ENCODE data around the gene ZRANB1.
"Not testable (repeated sequence)": the region's sequence is repeated elsewhere in the genome, so short reads cannot be mapped to it uniquely, and the experiment has no call there.

The ZRANB1 gene

DNA sequence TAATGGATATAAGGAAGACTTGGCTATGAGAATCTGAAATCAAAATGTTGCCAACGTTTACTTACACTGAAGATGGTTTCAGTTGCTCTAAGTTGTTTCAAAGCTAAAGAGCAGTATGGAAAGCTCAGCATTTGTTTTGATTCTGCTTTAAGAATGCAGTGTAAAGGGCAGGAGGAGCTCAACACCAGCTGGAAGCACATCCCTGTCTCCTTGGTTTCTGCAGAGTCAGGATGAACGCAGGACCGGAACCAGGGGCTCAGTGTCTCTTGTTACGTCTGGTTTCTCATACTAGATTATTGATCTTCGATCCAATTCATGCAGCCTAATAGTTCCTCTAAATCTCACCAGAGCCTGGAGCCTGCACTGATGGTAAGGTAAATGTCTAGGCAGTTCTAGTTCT, 24.1 kb downstream of the ZRANB1 start:
- DNase-seq (ENCODE audit: low read depth), result no peak

DNA sequence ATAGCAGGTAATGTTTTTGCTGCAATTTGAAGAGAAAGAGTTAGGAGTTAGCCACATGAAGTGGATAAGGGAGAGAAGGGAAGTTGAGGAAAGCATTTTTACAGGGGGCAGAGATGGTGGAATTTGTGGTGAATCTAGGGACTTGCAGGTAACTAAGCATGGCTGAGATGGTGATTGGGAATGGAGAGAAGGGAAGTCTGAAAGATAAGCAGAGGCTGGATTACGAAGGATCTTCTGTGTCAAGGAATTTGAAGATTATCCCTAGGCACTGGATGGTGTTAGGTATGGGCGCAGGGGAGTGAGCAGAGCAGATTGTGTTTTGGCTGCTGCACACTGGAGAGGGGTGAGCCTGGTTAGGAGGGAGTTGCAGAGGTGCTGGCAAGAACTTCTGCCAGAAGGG, 25.3 kb downstream of the ZRANB1 start:
- DNase-seq (ENCODE audit: low read depth), result no peak

DNA sequence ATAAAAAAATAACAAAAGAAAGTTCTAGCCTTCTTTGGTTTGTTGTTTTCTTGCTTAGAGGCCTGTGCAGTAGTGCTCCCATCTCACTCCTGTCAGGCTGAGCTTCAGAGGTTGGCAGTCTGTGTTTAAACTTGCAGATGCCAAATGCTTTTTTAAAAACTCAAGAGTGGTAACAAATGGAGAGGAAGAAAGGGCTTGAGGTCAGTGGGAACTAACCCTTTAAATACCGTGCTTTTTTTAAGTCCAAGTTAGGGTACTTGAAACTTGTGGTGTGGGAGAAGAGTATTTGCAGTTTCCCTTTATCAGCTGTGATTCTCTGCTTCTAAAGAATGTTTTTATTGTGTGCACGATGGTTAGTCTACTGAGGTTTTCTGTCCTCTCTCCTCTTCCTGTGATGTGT, 29.4 kb downstream of the ZRANB1 start:
- DNase-seq (ENCODE audit: low read depth), result no peak

DNA sequence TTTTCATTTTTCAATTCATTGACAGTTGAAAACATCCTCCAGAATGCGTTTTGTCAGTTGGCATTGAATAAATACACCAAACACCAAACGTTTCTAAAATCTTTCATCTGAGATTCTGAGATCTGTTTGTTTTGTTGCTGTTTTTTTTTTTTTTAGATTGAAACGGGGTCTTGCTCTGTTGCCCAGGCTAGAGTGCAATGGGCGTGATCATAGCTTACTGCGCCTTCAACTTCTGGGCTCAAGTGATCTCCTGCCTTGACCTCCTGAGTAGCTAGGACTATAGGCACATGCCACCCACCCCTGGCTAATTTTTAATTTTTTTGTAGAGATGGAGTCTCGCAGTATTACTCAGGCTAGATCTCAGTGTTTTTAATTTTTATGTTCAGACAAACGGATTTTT, 30.7 kb downstream of the ZRANB1 start:
- DNase-seq (ENCODE audit: low read depth), result no peak

DNA sequence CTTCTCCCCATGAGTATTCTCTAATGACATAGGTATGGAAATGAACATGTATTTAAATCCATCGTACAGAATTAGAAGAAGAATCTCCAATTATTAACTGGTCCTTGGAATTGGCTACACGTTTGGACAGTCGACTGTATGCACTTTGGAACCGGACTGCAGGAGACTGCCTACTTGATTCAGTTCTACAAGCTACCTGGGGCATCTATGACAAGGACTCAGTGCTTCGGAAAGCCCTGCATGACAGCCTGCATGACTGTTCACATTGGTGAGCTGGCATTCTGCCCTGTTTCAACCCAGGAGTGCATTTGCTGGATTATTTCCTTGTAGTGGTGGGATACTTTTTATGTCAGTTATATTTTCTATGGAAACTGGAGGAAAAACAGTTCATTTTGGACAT, 32.2 kb downstream of the ZRANB1 start:
- DNase-seq (ENCODE audit: low read depth), result no peak

DNA sequence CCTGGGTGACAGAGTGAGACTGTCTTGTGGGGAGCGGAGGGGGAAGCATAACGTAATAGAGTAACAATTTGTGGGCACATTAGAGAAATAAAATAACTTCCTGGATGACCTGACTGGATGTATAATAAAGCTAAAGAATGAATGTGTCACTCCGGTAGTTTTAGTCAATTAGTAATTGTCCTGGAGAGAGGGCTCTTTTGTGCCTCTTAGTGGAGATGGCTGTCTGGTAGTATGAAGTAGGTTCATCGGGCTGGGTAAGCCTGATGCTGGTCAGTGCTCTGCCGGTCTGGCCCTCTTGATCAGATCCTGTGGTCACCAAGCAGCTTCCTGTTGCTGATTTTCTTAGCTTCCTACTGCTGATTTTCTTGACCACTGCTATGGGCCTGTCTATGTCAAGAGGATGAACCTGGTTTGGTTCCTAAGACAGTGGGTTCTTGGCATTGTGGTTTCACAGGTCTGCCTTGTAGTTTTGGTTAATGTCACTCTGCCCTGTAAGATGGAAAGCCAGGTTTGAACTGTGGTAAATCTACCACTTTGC, 34.1 kb downstream of the ZRANB1 start:
- no peak for DNase-seq (ENCODE audit: low read depth)

DNA sequence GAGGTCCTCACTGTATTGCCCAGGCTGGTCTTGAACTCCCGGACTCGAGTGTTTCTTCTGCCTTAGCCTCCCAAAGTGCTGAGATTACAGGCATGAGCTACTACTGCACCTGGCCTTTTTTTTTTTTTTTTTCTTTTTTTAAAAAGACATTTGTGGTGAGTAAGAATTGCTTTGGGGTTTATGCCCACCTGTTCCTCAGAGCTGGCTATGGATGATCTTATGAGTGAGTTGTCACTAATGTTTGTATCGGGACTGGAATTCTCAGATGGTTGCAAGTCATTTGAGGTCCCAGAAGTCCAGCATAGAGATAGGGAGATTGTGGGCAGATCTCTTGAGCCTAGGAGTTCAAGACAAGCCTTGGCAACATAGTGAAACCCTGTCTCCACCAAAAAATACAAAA, 35.2 kb downstream of the ZRANB1 start:
- DNase-seq (ENCODE audit: low read depth), result no peak

DNA sequence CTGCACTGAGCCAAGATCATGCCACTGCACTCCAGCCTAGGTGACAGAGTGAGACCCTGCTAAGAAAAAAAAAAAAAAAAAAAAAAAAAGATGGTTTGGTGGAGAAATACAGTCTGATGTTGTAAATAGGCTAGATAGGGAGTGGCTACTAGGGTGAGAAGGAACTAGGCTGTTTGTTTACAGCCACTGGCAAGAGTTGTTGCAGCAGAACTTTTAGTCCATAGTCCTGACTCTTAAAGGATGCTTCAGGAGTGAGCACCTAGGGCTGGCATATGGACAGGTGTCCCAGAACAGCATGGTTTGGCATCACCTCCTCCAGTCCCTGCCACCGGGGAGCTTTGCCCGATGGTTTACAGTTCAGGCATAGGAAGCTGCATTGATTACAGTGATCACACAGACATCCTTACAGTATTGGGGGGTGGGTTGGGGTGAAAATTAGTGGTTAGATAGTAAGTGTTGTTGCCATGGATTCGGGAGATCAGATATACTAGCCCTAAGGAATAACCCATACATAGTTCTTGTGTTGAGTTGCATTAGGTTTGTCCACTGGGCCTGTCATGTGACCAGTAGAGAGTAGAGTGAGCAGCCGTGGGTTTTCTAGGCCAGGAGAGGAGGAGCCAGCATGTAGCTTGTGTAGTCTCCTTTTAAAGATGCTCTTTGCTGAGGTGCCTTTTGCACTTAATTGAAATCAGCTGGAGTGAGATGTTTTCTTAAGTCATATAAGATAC, 35.9 kb downstream of the ZRANB1 start:
- no peak for DNase-seq (ENCODE audit: low read depth)

DNA sequence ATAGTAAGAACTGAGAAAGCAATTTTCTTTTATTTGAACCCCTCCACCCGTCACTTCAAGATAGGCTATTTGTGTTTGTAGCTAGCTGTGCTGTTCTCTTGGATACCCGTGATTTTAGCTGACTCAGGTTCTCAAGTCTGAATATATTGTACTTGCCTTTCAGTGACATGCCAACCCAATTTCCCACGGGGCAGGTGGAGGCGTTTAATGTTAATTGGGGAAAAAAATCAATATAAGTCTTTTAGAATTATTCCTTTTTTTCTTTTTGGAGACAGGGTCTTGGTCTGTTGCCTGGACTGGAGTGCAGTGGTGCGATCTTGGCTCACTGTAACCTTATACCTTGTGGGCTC, 36.4 kb downstream of the ZRANB1 start:
- no peak for DNase-seq (ENCODE audit: low read depth)

DNA sequence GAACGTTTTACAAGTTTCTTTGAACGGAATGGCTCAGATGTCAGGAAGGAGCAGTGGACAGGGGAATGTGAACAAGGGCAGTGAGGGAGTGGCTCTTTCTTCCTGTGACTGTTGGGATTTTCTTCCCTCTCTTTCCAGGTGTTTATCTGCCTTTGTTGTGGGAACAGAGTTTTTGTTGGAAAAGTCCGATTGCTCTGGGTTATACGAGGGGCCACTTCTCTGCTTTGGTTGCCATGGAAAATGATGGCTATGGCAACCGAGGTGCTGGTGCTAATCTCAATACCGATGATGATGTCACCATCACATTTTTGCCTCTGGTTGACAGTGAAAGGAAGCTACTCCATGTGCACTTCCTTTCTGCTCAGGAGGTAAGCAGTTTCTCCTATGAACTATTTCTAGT, 41.4 kb downstream of the ZRANB1 start:
- no peak for DNase-seq (ENCODE audit: low read depth)

DNA sequence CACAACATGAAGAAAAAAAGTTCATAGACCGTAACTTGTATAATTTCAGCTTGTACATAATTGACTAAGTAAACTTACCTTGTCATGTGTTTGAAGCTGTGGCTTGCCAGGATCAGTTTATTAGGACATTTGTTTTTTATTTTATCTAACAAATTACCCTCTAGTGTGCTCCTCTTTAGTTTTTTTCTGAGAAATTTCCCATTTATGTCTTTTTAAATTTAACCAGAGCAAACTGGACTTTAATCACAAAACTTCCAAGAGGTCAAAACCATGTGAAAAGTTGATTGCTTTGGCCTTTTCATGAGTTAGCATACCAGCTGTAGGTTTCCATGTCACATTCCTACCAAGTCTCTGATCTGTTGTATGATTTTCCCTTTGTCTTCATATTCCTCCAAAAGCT, 42.5 kb downstream of the ZRANB1 start:
- DNase-seq (ENCODE audit: low read depth), result no peak

DNA sequence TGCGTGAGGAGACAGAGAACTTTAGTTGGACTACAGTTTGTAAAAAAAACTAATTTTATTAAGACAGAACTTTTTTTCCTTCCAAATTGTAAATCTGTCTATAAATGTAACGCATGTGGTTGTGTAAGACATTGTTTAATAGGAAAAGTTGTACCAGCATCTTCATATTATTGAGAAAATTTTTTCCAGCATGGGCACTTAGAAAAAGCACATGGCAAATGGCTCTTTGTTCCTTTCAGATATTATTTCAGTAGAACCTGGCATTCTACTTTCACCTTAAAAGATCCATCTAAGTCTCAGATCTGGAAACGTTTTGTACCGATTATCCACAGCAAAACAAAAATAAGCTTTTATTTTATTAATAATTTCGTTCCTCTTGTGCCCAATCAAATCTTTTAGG, 43.2 kb downstream of the ZRANB1 start:
- no peak for DNase-seq (ENCODE audit: low read depth)

DNA sequence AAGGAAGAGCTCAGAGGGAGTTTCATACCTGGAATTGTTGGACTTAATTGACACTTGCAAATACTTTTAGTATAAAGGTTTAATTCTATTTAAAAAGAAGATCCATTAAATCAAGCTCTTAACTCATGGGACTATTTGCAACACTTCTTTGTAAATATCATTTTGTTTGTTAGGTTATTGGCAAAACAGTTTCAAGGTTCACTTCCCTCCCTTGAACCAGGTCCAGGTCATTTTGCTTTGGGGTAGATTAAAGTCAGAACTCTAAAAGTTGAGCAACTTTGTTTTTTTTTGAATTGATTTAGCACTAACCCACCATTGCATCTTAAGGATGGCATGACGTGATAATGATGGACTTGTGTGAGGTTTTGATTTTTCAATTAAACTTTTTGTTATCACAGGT, 45.9 kb downstream of the ZRANB1 start:
- no peak for DNase-seq (ENCODE audit: low read depth)

DNA sequence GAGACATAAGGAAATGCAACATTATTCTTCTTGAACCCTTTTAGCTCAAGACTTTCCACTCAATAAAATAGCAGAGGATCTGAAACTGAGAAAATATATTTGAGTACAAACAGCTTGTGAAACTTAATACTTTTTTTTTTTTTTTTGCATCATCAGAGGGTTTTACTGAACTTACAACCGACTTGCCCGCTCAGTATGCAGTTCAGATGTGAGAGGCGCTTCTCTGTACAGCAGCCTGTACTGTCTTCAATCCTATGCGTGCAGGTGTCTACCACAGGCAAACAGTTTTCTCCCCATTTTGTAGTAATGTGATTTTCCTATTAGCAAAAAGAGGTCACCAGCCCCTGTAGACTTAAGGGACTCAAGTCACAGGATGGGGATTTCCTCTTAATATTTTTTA, 46.8 kb downstream of the ZRANB1 start:
- not testable (repeated sequence) for DNase-seq (ENCODE audit: low read depth)

DNA sequence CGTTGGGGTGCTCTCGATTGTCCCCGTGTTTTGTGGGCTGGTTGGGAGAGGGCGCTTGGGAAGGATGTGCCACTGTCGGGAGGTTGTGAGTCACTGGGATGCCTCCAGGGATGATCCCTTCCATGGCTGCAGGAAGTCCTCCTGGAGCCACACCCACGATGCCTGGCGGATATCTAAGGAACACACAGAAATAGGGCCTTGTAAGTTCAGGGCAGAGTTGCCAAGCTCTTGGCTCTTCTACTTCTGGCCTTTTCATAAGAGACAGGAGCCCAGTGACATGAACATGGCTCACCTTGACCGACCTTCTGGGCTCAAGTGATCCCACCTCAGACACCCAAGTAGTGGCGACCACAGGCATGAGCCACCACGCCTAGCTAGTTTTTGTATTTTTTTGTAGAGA, 47.6 kb downstream of the ZRANB1 start:
- no peak for DNase-seq (ENCODE audit: low read depth)

DNA sequence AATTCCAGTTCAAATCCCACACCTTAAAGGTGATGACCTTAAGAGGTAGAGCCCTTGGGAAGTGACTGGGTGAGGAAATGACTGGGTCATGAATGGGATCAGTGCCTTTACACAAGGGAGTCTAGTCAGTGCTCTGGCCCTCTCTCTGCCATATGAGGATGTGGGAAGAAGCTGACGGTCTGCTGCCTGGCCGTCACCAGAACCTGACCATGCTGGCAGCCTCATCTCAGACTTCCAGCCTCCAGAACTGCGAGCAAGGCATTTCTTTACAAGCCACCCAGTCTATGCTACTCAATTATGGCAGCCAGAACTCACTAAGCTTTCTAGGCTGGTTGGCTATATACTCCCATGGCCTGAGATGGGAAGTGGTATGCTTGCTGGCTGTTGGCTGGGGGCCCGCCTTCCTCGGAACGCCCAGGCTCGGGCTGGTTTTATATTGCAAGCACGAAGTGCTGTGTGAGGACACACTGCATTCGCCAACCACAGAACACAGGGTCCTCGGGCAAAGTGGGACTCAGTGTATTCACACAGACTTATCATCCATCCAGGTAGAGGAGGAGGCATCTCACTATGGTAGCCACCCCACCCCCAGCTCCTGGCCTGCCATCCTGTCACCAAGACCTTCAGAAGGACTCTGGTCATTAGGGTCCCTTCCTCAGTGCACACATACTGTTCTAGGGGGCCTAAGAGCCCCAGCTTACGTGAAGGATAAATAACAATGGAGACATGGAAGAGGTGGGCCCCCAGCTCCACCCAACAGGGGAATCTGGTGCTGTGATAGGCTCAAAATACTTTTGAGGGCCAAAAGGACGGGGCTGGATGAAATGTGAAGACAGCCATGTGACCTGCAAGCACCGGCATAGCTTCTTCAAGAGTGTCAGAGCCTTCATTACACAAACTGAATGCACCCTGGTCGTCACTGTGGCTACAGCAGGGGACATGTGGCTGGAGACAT, 49.0 kb downstream of the ZRANB1 start:
- no peak for DNase-seq (ENCODE audit: low read depth)

DNA sequence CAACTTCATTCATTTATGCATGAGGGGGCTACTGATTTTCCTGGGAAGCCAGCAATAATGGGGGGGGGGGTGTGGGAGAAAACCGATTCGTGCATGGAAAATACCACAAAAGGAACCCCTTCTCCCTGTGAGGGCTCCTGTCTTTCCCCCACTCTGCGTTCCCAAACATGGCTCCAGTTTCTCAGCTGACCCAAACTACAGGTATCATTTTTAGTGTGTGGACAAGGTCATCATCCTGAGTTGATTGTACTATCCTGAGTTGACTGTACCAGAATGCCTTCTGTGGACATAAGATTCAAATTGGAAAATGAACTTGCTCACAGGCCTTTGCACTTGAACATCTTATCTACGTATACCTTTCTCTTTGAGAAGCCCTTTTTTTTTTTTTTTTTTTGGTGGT, 49.9 kb downstream of the ZRANB1 start:
- DNase-seq (ENCODE audit: low read depth), result no peak

DNA sequence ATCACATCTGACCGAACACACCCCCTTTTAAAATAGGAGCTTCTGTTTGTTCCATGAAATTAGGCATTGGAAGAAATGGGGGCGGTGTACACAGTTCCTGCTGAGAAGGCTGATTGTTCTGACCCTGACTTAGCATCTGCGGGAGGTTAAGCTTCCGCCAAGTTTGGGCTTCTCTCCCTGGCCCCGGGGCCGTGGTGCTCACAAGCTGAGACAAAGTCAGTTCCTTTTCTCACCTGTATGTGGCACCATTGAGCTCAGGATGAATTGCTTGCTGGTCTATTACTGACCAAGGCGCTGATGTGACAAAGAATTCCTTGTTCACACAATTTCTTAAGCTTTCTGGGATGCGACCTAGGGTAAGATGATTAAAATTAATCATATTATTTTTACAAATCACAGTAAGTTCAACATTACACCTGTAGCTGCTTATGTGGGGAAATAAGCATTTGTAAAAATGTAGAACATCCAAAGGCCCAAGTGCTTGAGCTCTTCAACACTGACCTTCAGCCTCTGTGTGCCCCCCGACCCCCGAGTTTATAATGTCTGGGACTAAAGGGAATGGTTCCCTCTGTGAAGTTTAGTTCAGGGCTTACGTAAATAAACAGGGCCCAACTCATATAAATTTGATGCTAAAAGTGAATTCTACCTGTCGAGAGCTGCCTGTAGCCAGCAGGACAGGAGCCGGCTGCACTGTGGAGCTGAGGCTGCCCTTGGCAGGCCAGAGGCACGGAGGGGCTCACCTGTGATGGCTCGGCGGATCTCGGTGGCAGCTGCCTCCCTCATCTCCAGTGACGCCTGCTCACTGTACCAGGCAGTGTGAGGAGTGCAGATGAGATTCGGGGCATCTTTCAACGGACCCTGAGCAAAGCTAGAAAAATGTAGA, 50.8 kb downstream of the ZRANB1 start:
- DNase-seq (ENCODE audit: low read depth), result peak; percentile 63

DNA sequence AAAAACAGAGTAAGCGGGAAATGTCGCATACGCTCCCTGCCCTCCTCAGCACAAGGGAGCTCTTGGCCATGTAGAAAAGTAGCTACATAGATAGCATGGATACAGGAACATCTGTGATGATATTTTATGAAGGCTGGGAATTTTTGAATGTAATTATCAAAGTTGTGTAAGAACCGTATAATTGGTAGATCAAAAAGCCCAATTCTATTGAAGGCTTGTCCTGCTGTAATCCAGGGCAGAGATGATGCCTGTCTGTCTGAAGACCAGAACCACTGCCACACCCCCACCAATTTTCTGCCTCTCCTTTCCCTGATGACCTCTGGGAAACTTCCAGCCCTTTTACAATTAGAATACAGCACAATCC, 51.4 kb downstream of the ZRANB1 start:
- DNase-seq (ENCODE audit: low read depth), result no peak

DNA sequence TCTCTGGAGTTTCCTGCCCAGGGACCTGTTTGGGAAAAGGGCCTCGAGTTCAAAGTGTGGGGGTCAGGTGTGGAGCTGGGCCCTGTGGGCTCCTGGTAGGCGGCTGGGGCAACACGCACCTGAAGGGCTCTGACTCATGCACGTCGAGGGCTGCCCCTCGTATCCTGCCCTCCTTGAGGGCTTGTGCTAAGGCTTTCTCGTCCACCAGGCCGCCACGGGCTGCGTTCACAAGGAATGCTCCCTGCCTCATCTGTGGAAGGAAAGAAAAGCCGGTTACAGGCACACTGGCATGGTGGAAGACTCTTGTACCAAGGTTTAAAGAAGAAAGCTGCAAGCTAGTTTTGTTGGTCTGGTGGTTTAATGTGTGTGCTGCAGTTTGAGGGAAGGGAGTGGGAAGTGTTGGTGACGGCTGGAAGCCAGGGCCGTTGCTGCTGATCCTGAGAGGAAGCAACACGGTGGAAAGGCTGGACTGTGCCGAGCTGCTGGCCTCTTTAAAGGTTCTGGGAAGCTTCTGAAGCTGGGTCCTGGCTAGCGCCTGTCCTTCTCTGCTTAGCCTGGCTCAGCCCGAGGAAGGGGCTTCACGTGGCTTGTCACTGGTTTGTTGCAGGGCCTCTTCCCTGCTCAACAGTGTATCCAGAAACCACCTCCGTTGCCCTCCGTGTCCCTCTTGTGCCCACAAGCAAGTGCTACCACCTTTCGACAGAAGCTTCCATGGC, 52.0 kb downstream of the ZRANB1 start:
- DNase-seq (ENCODE audit: low read depth), result no peak

DNA sequence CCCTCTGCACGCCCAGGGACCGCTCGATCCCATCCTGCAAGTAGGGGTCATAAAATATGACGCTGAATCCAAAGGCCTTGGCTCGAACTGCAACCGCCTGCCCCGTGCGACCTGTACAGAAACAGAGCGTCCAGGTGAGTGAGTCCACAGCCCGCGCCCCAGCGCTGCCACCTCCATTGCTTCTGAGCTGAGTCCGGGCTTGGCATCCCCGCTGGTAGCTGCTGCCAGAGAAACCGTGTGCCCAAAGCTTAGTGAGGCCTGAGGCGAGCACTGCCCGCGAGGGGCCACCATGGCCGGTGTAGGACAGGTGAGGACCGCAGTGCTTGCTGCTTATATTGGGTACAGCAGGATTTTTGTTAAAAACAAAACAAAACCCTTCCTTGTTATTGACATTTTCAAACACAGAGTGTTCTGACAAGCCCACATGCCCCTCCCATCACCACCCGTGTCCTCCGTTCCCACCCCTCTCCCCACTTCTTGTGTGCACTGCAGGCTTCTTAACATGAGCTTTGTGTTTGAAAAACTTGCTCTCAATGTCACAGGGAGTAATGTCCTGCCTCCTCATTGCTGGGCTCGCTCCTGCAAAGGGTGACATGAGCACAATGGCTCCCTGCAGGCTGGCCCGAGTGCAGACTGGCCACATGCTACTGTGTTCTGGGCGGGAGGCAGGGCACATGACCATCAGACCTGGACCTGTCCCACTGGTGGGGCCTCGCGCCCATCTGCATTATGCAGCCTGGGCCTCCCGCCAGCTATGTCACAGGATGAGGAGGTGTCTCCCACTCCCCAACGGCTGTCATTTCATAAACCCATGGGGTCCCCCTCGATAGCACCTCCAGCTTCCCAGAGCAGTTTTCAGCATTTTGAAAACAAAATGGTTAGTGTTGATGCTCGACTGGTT, 52.9 kb downstream of the ZRANB1 start:
- no peak for DNase-seq (ENCODE audit: low read depth)

Data from fibroblast of the conjunctiva (primary cell).